Activated naive CD8-positive, alpha-beta T cell treated with anti-CD3 and anti-CD28 coated beads, Interleukin-2, amount 50 U/mL, for 16 hours (primary cell): ENCODE data around the gene FUT4.
"Not testable (repeated sequence)": the region's sequence is repeated elsewhere in the genome, so short reads cannot be mapped to it uniquely, and the experiment has no call there.

ENCODE experiments used
- DNase-seq: peaks from one replicate; pipeline ENCODE4 v3.0.0-alpha.2; 2020; ENCODE audit warnings: low read depth, low spot score

Gene FUT4

GRCh38 chr11:94563848-94564467 is 20.2 kb downstream of the FUT4 start:
- no peak for DNase-seq

GRCh38 chr11:94567181-94567670 is 23.5 kb downstream of the FUT4 start, which contains the start of gene PIWIL4:
Gene PIWIL4 (plus strand): TSS chr11:94567368. CDS start chr11:94567519, 151 bp downstream.
- no peak for DNase-seq

DNA sequence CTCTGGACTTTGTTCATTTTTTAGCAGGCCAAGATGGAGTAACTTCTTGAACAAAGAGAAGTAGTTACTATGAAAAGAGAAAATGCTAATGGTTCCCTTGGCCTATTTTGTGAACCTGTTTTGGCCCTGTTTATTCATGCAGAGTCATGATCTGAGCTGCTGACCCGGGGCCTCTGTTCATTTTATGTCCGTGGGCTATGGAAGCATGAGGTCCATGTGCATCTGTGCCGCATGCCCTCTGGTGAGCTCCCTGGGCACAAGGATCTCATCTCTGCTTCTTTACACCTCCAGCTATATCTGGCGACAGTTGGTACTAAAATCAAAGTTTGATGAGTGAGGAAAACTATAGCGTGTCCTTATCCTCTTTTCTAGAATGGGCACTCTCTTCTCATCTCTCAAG is 24.5 kb downstream of the FUT4 start:
- no peak for DNase-seq

DNA sequence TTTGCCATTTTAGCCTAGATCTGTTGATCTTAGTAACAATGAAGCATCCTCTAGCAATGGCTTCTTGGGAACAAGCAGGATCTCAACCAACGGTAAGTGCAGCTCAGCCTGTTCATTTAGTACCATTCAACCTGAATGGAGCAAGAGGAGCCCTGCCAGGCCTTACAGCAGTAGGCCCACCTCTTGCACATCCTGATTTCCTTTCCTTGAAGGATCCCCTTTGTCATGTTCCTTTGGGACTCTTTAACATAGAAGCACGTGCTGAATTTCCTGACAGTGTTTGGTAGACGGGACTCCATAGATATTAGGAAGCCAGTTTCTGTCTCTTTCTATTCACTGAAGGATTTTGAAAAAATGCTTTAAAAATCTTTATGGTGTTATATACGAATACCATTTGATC is 25.0 kb downstream of the FUT4 start:
- DNase-seq: no peak

DNA sequence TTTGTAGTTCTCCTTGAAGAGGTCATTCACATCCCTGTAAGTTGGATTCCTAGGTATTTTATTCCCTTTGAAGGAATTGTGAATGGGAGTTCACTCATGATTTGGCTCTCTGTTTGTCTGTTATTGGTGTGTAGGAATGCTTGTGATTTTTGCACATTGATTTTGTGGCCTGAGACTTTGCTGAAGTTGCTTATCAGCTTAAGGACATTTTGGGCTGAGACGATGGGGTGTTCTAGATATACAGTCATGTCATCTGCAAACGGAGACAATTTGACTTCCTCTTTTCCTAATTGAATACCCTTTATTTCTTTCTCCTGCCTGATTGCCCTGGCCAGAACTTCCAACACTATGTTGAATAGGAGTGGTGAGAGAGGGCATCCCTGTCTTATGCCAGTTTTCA is 29.3 kb downstream of the FUT4 start:
- not testable (repeated sequence) for DNase-seq

GRCh38 chr11:94574193-94574961 is 30.7 kb downstream of the FUT4 start:
- DNase-seq: no peak

DNA sequence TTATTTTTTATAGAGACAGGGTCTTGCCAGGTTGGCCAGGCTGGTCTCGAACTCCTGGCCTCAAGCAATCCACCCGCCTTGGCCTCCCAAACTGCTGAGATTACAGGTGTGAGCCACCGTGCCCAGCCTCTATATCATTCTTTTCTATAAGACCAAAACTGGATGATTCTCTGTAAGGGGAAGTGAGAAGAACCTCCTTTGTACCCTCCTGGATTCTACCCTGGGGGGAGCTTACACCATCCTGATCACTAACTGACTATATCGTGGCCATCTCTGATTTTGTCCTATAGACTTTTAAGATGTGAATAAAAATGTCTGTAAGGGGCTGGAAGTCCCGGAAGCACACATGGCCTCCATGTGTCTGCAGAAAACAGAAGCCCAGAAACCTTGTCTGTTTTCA is 32.6 kb downstream of the FUT4 start:
- no peak for DNase-seq

GRCh38 chr11:94577841-94578240 is 34.1 kb downstream of the FUT4 start:
- DNase-seq: no peak

GRCh38 chr11:94581926-94582325 is 38.2 kb downstream of the FUT4 start:
- no peak for DNase-seq

- DNase-seq: no peak
Observed at GRCh38 chr11:94583213-94583865, 39.6 kb downstream of the FUT4 start.

- DNase-seq: no peak
Observed at GRCh38 chr11:94583866-94584500, 40.3 kb downstream of the FUT4 start.

- no peak for DNase-seq
Observed at GRCh38 chr11:94584978-94585377, 41.3 kb downstream of the FUT4 start.

GRCh38 chr11:94585399-94585798 is 41.7 kb downstream of the FUT4 start:
- DNase-seq: no peak

GRCh38 chr11:94586546-94586945 is 42.8 kb downstream of the FUT4 start:
- DNase-seq: no peak

GRCh38 chr11:94586978-94587377 is 43.3 kb downstream of the FUT4 start:
- no peak for DNase-seq

- DNase-seq: no peak
Observed at GRCh38 chr11:94588366-94588942, 44.7 kb downstream of the FUT4 start.

DNA sequence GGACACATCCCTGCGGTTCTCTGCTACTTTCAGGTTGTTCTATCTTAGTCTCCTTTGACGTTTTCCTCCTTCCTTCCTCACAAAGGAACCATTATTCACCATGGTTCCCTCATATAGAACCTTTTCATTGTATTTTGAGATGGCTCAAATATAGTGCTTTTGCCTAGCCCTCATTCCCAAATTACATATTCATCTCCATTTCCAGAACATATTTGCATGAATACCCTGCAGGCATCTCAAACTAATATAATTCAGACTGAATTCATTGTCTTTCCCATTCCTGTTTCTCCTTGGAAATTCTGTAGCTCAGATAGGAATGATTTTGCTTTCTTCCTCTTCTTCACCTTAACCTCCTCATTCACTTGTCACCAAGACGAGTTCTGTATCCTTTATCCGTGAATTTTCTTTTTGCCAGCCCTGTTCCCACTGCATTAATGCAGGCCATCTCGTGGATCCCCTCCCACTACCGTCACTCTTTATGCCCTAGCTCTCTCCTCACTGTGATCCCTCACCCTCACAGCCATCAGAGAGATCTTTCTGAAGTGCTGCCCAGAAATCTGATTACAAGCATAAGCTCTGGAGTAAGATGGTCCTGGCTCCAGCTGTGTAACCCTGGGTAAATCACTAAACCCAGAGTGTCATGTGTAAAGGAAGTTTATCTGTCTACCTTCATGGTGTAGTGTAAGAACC is 46.8 kb downstream of the FUT4 start:
- no peak for DNase-seq

DNA sequence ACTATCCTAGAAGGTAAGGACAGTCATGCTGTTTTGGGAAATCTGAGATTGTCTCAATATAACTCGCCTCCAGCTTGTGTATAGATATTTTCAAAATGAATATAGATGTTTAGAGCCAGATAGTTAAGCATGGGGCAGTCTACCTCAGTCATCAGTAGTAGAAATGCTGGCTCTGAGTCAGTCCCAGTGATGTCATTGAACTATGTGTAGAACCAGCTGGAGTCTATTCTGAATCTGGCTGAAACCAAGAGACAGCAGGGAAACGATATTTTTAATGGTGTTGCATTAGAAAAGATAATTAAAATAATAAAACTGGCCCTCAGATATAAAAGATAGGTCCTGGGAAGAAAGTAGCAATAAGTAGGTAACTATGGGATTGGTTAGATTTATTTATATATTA is 49.3 kb downstream of the FUT4 start:
- no peak for DNase-seq

- DNase-seq: no peak
Observed at GRCh38 chr11:94595076-94595475, 51.4 kb downstream of the FUT4 start.

- DNase-seq: no peak
Observed at GRCh38 chr11:94597896-94598295, 54.2 kb downstream of the FUT4 start.
